Immature natural killer cell (primary cell): ENCODE data around the gene COLQ. TPM values are rescaled to one million over a fixed set of nuclear protein-coding genes. Genes with fewer than 3 reads are reported as not detected.
"Not testable (repeated sequence)": the region's sequence is repeated elsewhere in the genome, so short reads cannot be mapped to it uniquely, and the experiment has no call there.

ENCODE experiments used
- DNase-seq, 3 donors: peaks; one replicate each; pipeline ENCODE4 v3.0.0; 2022; ENCODE audit warnings: mixed read lengths in 1 of 3
- H3K27ac Mint-ChIP-seq, 6 donors: one replicate each; pipeline ENCODE4 v1.8.0; 2020; ENCODE audit warnings: mixed read lengths in 6 of 6, mild to moderate bottlenecking in 5 of 6, inconsistent platforms in 4 of 6, moderate library complexity in 3 of 6
- H3K27me3 Mint-ChIP-seq, 3 donors: one replicate each; pipeline ENCODE4 v1.8.0; 2020 to 2021; ENCODE audit warnings: low read depth in 3 of 3, mild to moderate bottlenecking in 3 of 3, mixed read lengths in 3 of 3, moderate library complexity in 3 of 3, inconsistent platforms in 1 of 3
- H3K36me3 Mint-ChIP-seq, 3 donors: one replicate each; pipeline ENCODE4 v1.8.0; 2020; ENCODE audit warnings: mixed read lengths in 3 of 3, inconsistent platforms in 2 of 3, mild to moderate bottlenecking in 2 of 3
- H3K4me1 Mint-ChIP-seq, 2 donors: one replicate each; pipeline ENCODE4 v1.8.0; 2020; ENCODE audit warnings: inconsistent platforms in 2 of 2, mild to moderate bottlenecking in 2 of 2, mixed read lengths in 2 of 2, moderate library complexity in 1 of 2
- H3K4me3 Mint-ChIP-seq, 5 donors: one replicate each; pipeline ENCODE4 v1.8.0; 2020; ENCODE audit warnings: mild to moderate bottlenecking in 5 of 5, mixed read lengths in 5 of 5, inconsistent platforms in 3 of 5, moderate library complexity in 3 of 5
- H3K9me3 Mint-ChIP-seq, 6 donors: one replicate each; pipeline ENCODE4 v1.8.0; 2020; ENCODE audit warnings: mild to moderate bottlenecking in 6 of 6, mixed read lengths in 6 of 6, inconsistent platforms in 4 of 6, moderate library complexity in 3 of 6
- polyA plus RNA-seq, 3 donors: library from polyadenylated mRNA; unstranded; fragments of 300-500 nt; fragmentation: Illumina TruSeq; gene quantifications; one replicate each; pipeline ENCODE4 v1.2.3, GENCODE V29; 2021

COLQ gene
- polyA plus RNA-seq, 3 donors from 2014 or later, result 13.3 to 27.8 (median 18.8) TPM

- H3K27me3 Mint-ChIP-seq, result no peaks in the 10 kb centered on the region
- peaks cover 0 to 4% (median 0%) of the 10 kb centered on the region in 3 donors for H3K36me3 Mint-ChIP-seq
- peak overlapping the region in 2 of 6 donors; percentile 19 to 49 for H3K27ac Mint-ChIP-seq
- no peaks in the 10 kb centered on the region for H3K9me3 Mint-ChIP-seq
- no peak for DNase-seq
- peak overlapping the region in 1 of 5 donors; percentile 35 for H3K4me3 Mint-ChIP-seq
- H3K4me1 Mint-ChIP-seq, result peaks cover 71 to 87% of the 10 kb centered on the region in 2 donors
Measured at GRCh38 chr3:15497964-15498363, 23.5 kb downstream of the COLQ start.

- H3K36me3 Mint-ChIP-seq, result peaks cover 0 to 7% (median 3%) of the 10 kb centered on the region in 3 donors
- peaks cover 64 to 77% of the 10 kb centered on the region in 2 donors for H3K4me1 Mint-ChIP-seq
- no peaks in the 10 kb centered on the region for H3K9me3 Mint-ChIP-seq
- no peak overlapping the region for H3K4me3 Mint-ChIP-seq
- H3K27me3 Mint-ChIP-seq, result no peaks in the 10 kb centered on the region
- H3K27ac Mint-ChIP-seq, result no peak overlapping the region
- DNase-seq, result no peak
Measured at GRCh38 chr3:15496341-15496664, 25.2 kb downstream of the COLQ start.

GRCh38 chr3:15495461-15496340 lies 25.8 kb downstream of the COLQ start:
- Mint-ChIP-seq H3K36me3 (peaks cover 0 to 10% (median 3%) of the 10 kb centered on the region in 3 donors), H3K4me1 (peaks cover 64 to 77% of the 10 kb centered on the region in 2 donors), H3K27ac (no peak overlapping the region)

GRCh38 chr3:15493436-15493835 lies 28.1 kb downstream of the COLQ start:
- Mint-ChIP-seq H3K36me3 (peaks cover 0 to 14% (median 3%) of the 10 kb centered on the region in 3 donors), H3K4me3 (no peak overlapping the region), H3K27ac (peak overlapping the region in 1 of 6 donors; percentile 60), H3K4me1 (peaks cover 55 to 73% of the 10 kb centered on the region in 2 donors), H3K9me3 (no peaks in the 10 kb centered on the region), H3K27me3 (no peaks in the 10 kb centered on the region)
- DNase-seq, result no peak

More at GRCh38 chr3:15495461-15496340, 25.8 kb downstream of the COLQ start:
- Mint-ChIP-seq H3K9me3 (no peaks in the 10 kb centered on the region), H3K4me3 (no peak overlapping the region), H3K27me3 (no peaks in the 10 kb centered on the region)
- DNase-seq, result no peak

- Mint-ChIP-seq H3K9me3 (no peaks in the 10 kb centered on the region), H3K27ac (no peak overlapping the region)
Measured at GRCh38 chr3:15492847-15493360, 28.6 kb downstream of the COLQ start.

GRCh38 chr3:15491143-15491542 lies 30.4 kb downstream of the COLQ start:
- DNase-seq, result no peak
- H3K27me3 Mint-ChIP-seq, result peaks cover 0 to 6% (median 0%) of the 10 kb centered on the region in 3 donors
- H3K36me3 Mint-ChIP-seq, result peaks cover 9 to 17% (median 12%) of the 10 kb centered on the region in 3 donors
- peaks cover 58 to 69% of the 10 kb centered on the region in 2 donors for H3K4me1 Mint-ChIP-seq
- H3K27ac Mint-ChIP-seq, result peak overlapping the region in 2 of 6 donors; percentile 26 to 40
- no peaks in the 10 kb centered on the region for H3K9me3 Mint-ChIP-seq
- peak overlapping the region in 1 of 5 donors; percentile 7 for H3K4me3 Mint-ChIP-seq

More at GRCh38 chr3:15492847-15493360, 28.6 kb downstream of the COLQ start:
- H3K4me3 Mint-ChIP-seq, result no peak overlapping the region
- H3K27me3 Mint-ChIP-seq, result peaks cover 0 to 2% (median 0%) of the 10 kb centered on the region in 3 donors
- DNase-seq, result no peak
- H3K4me1 Mint-ChIP-seq, result peaks cover 50 to 70% of the 10 kb centered on the region in 2 donors
- H3K36me3 Mint-ChIP-seq, result peaks cover 2 to 14% (median 3%) of the 10 kb centered on the region in 3 donors

GRCh38 chr3:15490158-15490557 lies 31.3 kb downstream of the COLQ start:
- peaks cover 57 to 59% of the 10 kb centered on the region in 2 donors for H3K4me1 Mint-ChIP-seq
- no peaks in the 10 kb centered on the region for H3K9me3 Mint-ChIP-seq
- H3K4me3 Mint-ChIP-seq, result peak overlapping the region in 1 of 5 donors; percentile 1
- DNase-seq, result no peak
- H3K36me3 Mint-ChIP-seq, result peaks cover 11 to 17% (median 12%) of the 10 kb centered on the region in 3 donors
- peaks cover 0 to 9% (median 0%) of the 10 kb centered on the region in 3 donors for H3K27me3 Mint-ChIP-seq
- H3K27ac Mint-ChIP-seq, result peak overlapping the region in 4 of 6 donors; percentile 0 to 29 (median 18)

GRCh38 chr3:15488002-15488401 lies 33.5 kb downstream of the COLQ start:
- H3K4me1 Mint-ChIP-seq, result peaks cover 62 to 63% of the 10 kb centered on the region in 2 donors
- no peaks in the 10 kb centered on the region for H3K9me3 Mint-ChIP-seq
- no peak for DNase-seq
- peak overlapping the region in 2 of 6 donors; percentile 44 to 83 for H3K27ac Mint-ChIP-seq
- H3K27me3 Mint-ChIP-seq, result peaks cover 0 to 9% (median 0%) of the 10 kb centered on the region in 3 donors
- H3K4me3 Mint-ChIP-seq, result no peak overlapping the region
- peaks cover 11 to 20% (median 12%) of the 10 kb centered on the region in 3 donors for H3K36me3 Mint-ChIP-seq

GRCh38 chr3:15486979-15487378 lies 34.5 kb downstream of the COLQ start:
- Mint-ChIP-seq H3K36me3 (peaks cover 8 to 20% (median 12%) of the 10 kb centered on the region in 3 donors), H3K9me3 (no peaks in the 10 kb centered on the region), H3K4me1 (peaks cover 62 to 65% of the 10 kb centered on the region in 2 donors), H3K4me3 (peak overlapping the region in 3 of 5 donors; percentile 2 to 67 (median 11)), H3K27ac (peak overlapping the region in 3 of 6 donors; percentile 4 to 35 (median 30)), H3K27me3 (peaks cover 0 to 9% (median 0%) of the 10 kb centered on the region in 3 donors)
- DNase-seq, result peak in 2 of 3 donors; percentile 27 to 29

GRCh38 chr3:15486020-15486419 lies 35.5 kb downstream of the COLQ start:
- Mint-ChIP-seq H3K4me1 (peaks cover 59 to 60% of the 10 kb centered on the region in 2 donors), H3K27me3 (peaks cover 0 to 9% (median 0%) of the 10 kb centered on the region in 3 donors), H3K36me3 (peaks cover 8 to 17% (median 12%) of the 10 kb centered on the region in 3 donors), H3K9me3 (peaks cover 0 to 2% (median 0%) of the 10 kb centered on the region in 6 donors), H3K4me3 (no peak overlapping the region), H3K27ac (no peak overlapping the region)
- no peak for DNase-seq

GRCh38 chr3:15484551-15484950 lies 37.0 kb downstream of the COLQ start:
- not testable (repeated sequence) for H3K27ac Mint-ChIP-seq, DNase-seq, H3K4me3 Mint-ChIP-seq, H3K27me3 Mint-ChIP-seq, H3K9me3 Mint-ChIP-seq
- Mint-ChIP-seq H3K4me1 (peaks cover 49 to 51% of the 10 kb centered on the region in 2 donors), H3K36me3 (peaks cover 9 to 21% (median 12%) of the 10 kb centered on the region in 3 donors)

- no peak for DNase-seq
- H3K27me3 Mint-ChIP-seq, result peaks cover 0 to 2% (median 0%) of the 10 kb centered on the region in 3 donors
- H3K4me1 Mint-ChIP-seq, result peaks cover 26 to 28% of the 10 kb centered on the region in 2 donors
- peaks cover 0 to 3% (median 0%) of the 10 kb centered on the region in 6 donors for H3K9me3 Mint-ChIP-seq
- peaks cover 0 to 12% (median 3%) of the 10 kb centered on the region in 3 donors for H3K36me3 Mint-ChIP-seq
- no peak overlapping the region for H3K27ac Mint-ChIP-seq
- H3K4me3 Mint-ChIP-seq, result no peak overlapping the region
Measured at GRCh38 chr3:15479400-15480224, 41.9 kb downstream of the COLQ start.

- H3K27ac Mint-ChIP-seq, result peak overlapping the region in 1 of 6 donors; percentile 27
- peaks cover 16 to 18% of the 10 kb centered on the region in 2 donors for H3K4me1 Mint-ChIP-seq
- peaks cover 0 to 2% (median 0%) of the 10 kb centered on the region in 3 donors for H3K27me3 Mint-ChIP-seq
- DNase-seq, result no peak
- H3K36me3 Mint-ChIP-seq, result peaks cover 0 to 9% (median 6%) of the 10 kb centered on the region in 3 donors
- H3K9me3 Mint-ChIP-seq, result peaks cover 0 to 3% (median 0%) of the 10 kb centered on the region in 6 donors
- H3K4me3 Mint-ChIP-seq, result no peak overlapping the region
Measured at GRCh38 chr3:15478640-15478979, 42.9 kb downstream of the COLQ start.
